Caki2 (cell line): ENCODE data around the gene FZD10. TPM values are rescaled to one million over a fixed set of nuclear protein-coding genes. Genes with fewer than 3 reads are reported as not detected.

ENCODE experiments used
- DNase-seq: peaks from one replicate; pipeline ENCODE4 v3.0.0-alpha.2; 2015; ENCODE audit warnings: low read depth
- in situ Hi-C: cut with HindIII; loops from 2 replicates; pipeline ENCODE4 v1.10.0; 2016; ENCODE audit warnings: low sequenced_read_pairs, low pct_unique_long_range_greater_than_20kb, mixed read lengths
- total RNA-seq: library from RNA; depleted of rRNA; stranded (reverse); fragments of >200 nt; shearing (Covaris generic); gene quantifications from 2 replicates; pipeline ENCODE4 v1.2.3, GENCODE V29; 2014; ENCODE audit warnings: low replicate concordance

FZD10 gene
- total RNA-seq, 1 experiment from 2014 or later, result not detected

DNA sequence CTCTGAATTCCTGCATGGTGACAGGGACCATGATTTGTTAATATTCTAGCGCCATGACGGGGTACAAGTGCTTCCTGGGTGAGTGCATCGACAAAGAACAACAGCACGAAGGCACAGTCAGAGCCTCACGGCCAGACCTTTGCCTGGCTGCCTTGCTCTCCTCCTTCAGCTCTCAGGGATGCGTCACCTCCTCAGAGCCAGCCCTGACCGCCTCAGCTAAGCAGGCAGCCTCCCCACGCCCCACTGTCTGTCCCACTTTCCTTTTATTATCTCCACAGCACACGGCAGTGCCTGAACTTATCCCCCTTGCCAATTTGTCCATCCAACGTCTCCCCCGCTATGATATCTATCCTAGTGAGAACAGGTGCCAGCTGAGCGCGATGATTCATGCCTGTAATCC, 16.5 kb upstream of the FZD10 start:
- in situ Hi-C loops, result no loop called here
- DNase-seq, result no peak

- in situ Hi-C loops, result no loop called here
- no peak for DNase-seq
These were observed 15.9 kb upstream of the FZD10 start for GRCh38 chr12:130146176-130146931.

DNA sequence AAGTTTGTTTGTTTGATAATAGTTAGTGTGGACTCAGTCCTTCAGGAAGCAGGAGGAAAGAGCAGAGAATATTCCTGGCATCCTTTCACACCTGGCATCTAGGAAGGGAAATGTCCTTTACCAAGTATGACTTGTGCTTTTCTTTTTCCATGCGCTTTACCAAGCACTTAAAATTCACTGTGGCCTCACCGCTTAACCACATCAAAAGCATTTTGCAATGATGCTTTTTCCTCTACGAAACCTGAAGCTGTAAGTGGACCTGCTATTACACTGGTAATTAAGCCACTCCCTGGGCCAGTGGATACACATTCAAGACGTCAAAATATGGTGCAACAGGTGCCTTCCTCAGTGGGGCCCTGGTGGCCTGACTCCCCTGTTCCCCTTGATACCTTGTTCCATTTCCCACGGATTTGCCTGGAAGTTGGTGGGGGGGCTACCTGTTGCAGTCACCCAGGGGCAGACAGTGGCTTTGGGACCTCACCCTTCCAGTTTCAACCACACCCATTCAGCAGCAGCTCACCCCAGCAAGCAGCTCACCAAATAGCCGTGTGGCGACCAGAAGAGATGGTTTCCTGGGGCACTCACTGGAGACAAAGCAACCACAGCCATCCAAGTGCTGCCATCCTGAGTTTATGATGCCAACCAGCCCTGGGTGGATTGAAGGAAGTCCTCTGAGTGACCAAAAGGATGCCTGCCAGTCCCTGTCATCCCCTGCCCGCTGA, 14.2 kb upstream of the FZD10 start:
- in situ Hi-C loops, result no loop called here
- DNase-seq, result no peak

GRCh38 chr12:130151846-130152245, 10.4 kb upstream of the FZD10 start:
- in situ Hi-C loops, result no loop called here
- DNase-seq, result no peak

GRCh38 chr12:130152386-130152785, 9.9 kb upstream of the FZD10 start:
- DNase-seq, result no peak
- in situ Hi-C loops, result no loop called here

GRCh38 chr12:130153803-130154202, 8.5 kb upstream of the FZD10 start:
- in situ Hi-C loops, result no loop called here

DNA sequence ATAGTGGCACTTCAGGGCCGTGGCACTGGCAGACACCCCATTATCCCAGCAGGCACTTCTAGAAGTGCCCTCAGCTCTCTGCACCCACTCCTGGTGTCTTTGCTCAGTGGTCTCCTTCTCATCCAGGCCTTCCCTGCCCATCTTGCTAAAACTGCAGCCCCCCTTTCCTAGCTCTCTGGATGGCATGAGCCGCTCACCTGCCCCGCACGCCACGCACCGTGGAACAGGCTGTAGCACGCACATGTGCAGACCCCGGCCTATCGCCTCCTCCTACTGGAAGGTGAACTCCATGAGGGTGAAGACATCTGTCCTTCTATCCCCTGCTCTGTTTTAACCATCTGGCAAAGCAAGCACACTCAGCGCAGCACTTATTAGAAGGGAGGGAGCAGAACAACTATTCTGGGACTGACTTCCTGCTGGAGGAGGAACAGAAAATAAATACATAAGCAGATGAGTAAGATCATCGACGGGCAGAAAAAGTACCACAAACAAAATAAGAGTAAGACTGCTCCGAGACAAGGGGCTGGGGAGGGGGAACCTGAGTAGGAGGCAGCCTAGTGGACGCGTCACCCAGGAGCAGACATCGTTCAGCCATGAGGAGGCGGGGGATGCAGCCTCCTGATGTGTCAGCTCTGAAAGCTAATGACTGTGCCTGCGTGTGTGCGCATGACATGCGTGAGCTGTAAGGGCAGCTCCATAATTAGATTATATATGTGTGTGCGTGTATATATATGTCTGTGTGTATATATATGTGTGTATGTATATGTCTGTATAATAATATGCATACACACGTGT, 7.8 kb upstream of the FZD10 start:
- in situ Hi-C loops, result no loop called here
- DNase-seq, result no peak

More at GRCh38 chr12:130153803-130154202, 8.5 kb upstream of the FZD10 start:
- DNase-seq, result no peak

DNA sequence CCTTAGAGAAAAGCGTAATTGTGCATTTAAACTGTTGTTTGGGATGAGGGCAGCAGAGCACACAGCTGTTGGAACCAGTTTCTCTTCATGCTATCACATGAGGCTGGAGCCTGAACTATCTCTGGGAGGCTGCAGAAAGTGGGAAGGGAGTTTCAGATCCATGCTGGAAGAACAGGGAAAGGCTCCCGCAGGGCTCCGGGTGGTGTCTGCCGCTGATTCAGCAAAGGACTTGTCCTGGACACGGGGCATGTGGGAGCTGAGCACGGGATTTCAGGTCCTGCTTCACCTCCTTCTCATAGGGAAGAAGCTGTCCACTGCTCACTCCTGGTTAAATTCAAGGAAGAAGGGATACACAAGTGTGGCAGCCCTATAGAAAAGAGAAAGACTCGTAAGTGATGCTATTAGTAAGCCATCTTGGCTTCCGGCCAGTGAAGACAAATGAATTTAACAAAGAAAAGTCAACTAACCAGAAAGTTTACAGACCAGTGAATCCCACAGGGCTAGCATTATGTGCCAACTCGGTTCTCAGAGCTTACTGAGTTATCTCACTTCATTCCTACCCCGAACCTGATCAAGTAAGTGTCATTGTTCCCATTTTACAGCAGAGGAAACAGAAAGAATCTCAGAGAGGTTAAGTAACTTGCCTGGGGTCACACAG, 6.7 kb upstream of the FZD10 start:
- in situ Hi-C loops, result no loop called here
- peak; percentile 51 for DNase-seq

DNA sequence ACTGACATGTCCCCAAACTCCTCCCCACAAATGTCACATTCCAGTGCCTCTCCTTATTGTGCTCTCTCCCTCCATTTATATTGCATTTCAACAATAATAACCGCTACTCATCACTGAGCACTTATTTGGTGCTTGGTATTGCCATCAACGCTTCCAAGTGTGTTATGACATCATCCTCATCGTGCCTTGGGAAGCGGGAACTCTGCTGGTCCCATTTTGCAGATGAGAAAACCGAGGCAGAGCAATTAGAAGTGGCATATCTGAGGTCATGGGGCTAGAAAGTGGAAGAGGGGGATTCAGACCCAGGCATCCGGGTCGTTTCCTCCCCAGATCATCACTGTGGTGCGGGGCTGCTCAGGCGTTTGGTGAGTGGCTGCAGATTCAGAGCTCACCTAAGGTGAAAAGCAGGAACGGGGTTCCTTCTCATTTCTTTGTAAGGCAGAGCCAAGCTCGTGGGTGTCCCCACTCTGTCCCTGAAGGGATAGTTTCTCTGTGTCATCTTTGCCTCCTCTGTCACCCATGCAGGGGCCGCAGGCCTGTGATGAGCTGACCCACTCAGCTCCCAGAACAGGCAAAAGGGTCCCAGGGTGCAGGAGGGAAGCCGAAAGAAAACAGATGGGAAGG, 5.5 kb upstream of the FZD10 start:
- DNase-seq, result no peak
- in situ Hi-C loops, result no loop called here

DNA sequence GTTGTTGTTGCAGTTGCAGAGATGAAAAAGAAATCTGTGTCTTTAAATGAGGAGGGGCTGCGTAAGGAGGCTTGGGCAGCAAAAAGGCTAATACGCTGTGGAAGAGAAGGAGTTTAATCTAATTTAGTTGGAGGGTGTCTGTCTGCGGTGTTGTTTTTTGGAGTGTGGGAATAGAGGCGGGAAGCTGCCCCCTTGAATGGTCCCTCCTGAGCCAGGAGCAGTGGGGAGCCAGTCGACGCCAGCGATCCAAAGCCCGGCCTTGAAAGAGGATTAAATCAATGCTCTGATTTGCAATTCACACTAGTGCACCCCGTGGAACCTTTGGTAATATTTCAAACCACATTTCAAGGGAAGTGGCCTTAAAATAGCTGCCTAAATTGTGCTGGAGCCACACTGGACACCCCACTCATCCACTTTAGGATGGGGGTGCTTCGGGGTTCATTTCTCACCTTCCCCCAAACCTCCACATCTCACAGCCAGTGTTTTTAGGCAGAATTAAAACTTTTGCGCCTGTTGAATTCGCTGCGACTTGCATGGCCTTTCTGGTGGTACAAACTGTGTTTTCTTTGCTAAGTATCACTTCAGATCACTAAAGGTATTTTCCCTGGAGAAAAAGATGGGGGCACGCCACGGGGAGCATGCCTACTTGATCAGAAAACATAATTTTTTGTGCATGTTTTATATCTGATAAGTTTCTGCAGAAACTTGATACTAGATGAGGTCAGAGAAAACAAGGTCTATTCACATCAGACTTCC, 4.1 kb upstream of the FZD10 start:
- in situ Hi-C loops, result no loop called here

GRCh38 chr12:130158754-130159059, 3.6 kb upstream of the FZD10 start:
- no peak for DNase-seq
- in situ Hi-C loops, result no loop called here

More for the DNA sequence above, 4.1 kb upstream of the FZD10 start:
- DNase-seq, result no peak

DNA sequence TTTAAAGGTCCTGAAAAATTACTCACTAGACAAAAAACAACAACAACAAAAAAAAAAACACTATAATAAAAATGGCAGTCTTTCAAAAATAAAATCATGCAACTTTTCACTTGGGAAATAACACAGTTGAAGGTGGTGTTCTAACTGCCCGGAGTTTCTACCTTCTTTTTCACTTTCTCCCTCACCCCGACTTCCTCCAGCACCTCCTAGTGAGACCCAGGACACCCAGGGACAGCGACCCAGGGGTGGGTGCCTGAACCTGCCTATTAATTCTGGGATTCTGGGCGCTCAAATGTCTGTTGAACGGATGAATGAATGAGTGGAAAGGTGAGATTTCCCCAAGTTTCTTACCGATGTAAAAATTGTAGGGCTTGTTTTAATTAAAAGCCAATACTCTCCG, 2.0 kb upstream of the FZD10 start:
- in situ Hi-C loops, result no loop called here
- no peak for DNase-seq

- in situ Hi-C loops, result no loop called here
- DNase-seq, result no peak
These were observed 1.5 kb upstream of the FZD10 start for GRCh38 chr12:130160711-130161231.

DNA sequence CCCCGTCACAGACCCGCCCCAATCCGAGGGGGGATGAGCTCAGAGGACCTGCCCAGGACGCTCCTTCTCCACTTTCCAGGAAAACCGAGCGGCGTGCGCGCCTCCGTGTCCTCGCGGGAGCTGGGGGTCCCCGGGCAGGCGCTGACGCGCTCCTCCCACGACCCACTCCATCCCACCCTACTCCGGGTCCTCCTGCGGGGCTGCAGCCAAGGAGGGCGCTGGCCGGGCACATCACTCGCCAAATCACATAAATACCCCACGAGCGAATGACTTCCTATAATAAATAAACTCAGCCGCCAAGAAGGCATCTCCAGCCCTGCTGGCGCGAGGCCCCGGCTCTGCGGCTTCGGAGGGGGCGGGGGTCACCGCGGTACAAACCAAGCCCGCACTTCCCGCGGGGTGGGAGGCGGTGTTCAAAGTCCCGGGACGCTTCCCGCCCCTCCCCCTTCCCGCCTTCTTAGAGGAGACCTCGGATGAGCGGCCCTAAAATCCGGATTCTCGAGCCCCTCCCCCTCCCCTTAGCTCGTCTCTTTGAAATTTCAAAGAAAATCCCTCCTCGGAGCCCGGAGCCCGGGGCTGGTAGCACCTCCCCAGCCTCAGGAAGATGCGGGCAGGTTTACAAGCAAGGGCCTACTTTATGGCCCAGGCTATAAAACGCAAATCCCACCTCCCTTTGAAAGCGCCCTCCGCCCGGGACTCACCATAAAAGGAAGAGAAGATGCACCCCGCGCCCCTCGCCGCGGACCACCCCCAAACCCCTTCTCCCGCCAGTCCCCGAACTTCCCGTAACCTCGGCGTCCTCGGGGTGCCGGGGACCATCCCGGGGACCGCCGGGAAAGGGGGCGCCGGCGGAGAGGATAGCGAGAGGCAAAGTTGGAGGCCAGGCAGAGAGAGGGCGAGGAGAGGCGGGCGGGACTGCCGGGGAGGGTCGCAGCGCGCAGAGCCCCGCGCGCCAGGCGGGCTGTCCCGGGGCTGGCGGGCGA, 712 bp upstream of the FZD10 start:
- no peak for DNase-seq
- in situ Hi-C loops, result no loop called here

DNA sequence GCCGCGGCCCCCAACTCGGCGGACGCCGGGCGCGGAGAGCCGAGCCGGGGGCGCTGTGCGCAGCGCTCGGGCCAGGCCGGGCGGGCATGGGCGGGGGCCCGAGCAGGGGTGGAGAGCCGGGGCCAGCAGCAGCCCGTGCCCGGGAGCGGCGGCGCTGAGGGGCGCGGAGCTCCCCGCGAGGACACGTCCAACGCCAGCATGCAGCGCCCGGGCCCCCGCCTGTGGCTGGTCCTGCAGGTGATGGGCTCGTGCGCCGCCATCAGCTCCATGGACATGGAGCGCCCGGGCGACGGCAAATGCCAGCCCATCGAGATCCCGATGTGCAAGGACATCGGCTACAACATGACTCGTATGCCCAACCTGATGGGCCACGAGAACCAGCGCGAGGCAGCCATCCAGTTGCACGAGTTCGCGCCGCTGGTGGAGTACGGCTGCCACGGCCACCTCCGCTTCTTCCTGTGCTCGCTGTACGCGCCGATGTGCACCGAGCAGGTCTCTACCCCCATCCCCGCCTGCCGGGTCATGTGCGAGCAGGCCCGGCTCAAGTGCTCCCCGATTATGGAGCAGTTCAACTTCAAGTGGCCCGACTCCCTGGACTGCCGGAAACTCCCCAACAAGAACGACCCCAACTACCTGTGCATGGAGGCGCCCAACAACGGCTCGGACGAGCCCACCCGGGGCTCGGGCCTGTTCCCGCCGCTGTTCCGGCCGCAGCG, 639 bp downstream of the FZD10 start:
- no peak for DNase-seq
- in situ Hi-C loops, result no loop called here
